Adrenal gland (tissue), 5 donors: ENCODE measurements around the gene FBXO21.
"Not testable (repeated sequence)": the region's sequence is repeated elsewhere in the genome, so short reads cannot be mapped to it uniquely, and the experiment has no call there.

Source experiments
- CTCF ChIP-seq, 6 experiments: fragments of 450-650 bp in 4 of 6; fragments of 200-600 bp in 2 of 6; sonication (generic) in 1 of 6; IDR thresholded peaks; 1 replicate in 5 of 6; 2 replicates in 1 of 6; pipeline versions ENCODE4 v1.5.1 to v1.8.0; 2016 to 2021; ENCODE audit warnings: antibody characterized with exemption in 6 of 6, mild to moderate bottlenecking in 2 of 6, moderate library complexity in 1 of 6
- POLR2A ChIP-seq, 2 donors: fragments of 450-650 bp; IDR thresholded peaks; one replicate each; pipeline ENCODE4 v1.6.1; 2017; ENCODE audit warnings: antibody characterized with exemption in 2 of 2, mild to moderate bottlenecking in 2 of 2, moderate library complexity in 1 of 2
- donor health status: DM: no; HTN: no; CAD: no.

GRCh38 chr12:117195027-117195426 is 4.8 kb upstream of the FBXO21 start:
- not testable (repeated sequence) for TF ChIP-seq POLR2A, CTCF (IDR thresholded peaks at IDR 0.05)
